ENCODE measurements around the gene FCAMR.

The FCAMR gene

DNA sequence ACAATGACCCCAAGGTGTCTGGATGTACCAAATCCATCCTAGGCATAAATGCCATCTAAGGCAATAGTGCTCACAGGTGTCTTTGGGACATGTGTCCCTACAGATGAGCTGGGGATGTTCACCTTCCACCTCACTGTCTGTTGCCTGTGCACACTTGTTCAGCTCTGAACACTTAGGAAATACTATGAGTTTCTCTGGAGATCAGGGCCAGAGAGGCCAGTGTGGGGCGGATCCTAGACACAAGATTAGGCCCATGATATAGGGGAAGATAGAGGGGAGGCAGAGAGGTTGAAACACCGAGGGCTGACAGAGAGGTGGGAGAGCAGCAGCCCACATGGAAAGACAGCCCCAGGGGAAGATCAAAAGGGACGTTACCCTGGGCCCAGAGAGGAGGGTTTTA is 36.7 kb upstream of the FCAMR start:
- Histone ChIP-seq H3K27ac (ENCODE audit: low read length, poor library complexity, severe bottlenecking) (peak overlapping the region; percentile 41), H3K9ac (ENCODE audit: low read length) (no peak overlapping the region), H3K79me1 (replicated peaks; ENCODE audit: low read length, poor library complexity, severe bottlenecking) (no peaks in the 10 kb centered on the region), H2AK5ac (ENCODE audit: low read length, severe bottlenecking) (peak overlapping the region; percentile 23), H4K91ac (ENCODE audit: low read length) (no peak overlapping the region), H3K4ac (ENCODE audit: low read depth in 1 of 2, low read length in 2 of 2) (no peak overlapping the region), H2BK5ac (ENCODE audit: low read depth, low read length, poor library complexity, severe bottlenecking) (peak overlapping the region; percentile 19), H3K4me2 (ENCODE audit: low read length, poor library complexity, severe bottlenecking) (no peak overlapping the region), H2BK120ac (ENCODE audit: low read depth, low read length) (no peak overlapping the region), H3K27me3 (ENCODE audit: control insufficient read depth in 1 of 2, insufficient read depth in 1 of 2, low read length in 2 of 2) (peaks cover 0 to 10% of the 10 kb centered on the region in 2 experiments), H3K18ac (ENCODE audit: low read depth in 1 of 2, low read length in 2 of 2) (no peak overlapping the region), H2BK15ac (ENCODE audit: low read depth, poor library complexity, severe bottlenecking) (no peak overlapping the region), H3K36me3 (ENCODE audit: control insufficient read depth in 1 of 2, insufficient read depth in 2 of 2, low read depth in 1 of 2, low read length in 2 of 2) (no peaks in the 10 kb centered on the region), H3K23ac (ENCODE audit: low read length in 2 of 2) (no peak overlapping the region), H3K9me3 (ENCODE audit: control insufficient read depth, low read length) (no peaks in the 10 kb centered on the region), H3K14ac (ENCODE audit: low read length in 2 of 2) (no peak overlapping the region), H2BK12ac (ENCODE audit: low read length in 2 of 2) (no peak overlapping the region), H3K4me3 (ENCODE audit: insufficient read depth in 1 of 2, low read depth in 1 of 2, low read length in 2 of 2) (no peak overlapping the region), H3K4me1 (ENCODE audit: control insufficient read depth, insufficient read depth, low read depth, low read length) (peaks cover 10% of the 10 kb centered on the region), H2AFZ (ENCODE audit: low read depth, low read length) (no peak overlapping the region), H4K8ac (ENCODE audit: low read length) (no peak overlapping the region)
- 85% methylated on average over 2 of the region's 3 CpGs for WGBS
- no peak for DNase-seq

DNA sequence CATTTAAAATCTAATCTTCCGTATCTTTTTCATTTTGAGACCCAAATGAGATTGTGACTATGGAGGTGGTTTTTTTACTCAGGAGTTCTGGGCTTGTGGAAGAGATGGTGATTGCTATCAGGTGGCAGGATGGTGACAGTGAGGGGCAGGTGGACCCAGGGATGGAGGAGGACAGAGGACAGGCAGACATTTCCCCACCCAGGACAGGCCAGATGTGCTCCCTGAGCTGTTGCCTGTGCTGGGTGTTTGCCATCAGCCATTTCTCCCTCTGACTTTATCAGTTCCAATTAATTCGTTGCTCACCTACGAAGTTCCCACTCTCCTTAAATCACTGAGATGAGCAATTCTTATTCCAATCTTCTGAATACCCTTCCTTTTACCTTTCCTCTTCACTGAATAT is 35.8 kb upstream of the FCAMR start:
- Histone ChIP-seq H3K4me1 (ENCODE audit: control insufficient read depth, insufficient read depth, low read depth, low read length) (peaks cover 10% of the 10 kb centered on the region), H2AFZ (ENCODE audit: low read depth, low read length) (no peak overlapping the region), H4K91ac (ENCODE audit: low read length) (no peak overlapping the region), H3K9ac (ENCODE audit: low read length) (no peak overlapping the region), H2BK15ac (ENCODE audit: low read depth, poor library complexity, severe bottlenecking) (no peak overlapping the region), H2BK120ac (ENCODE audit: low read depth, low read length) (no peak overlapping the region), H2BK5ac (ENCODE audit: low read depth, low read length, poor library complexity, severe bottlenecking) (no peak overlapping the region), H4K8ac (ENCODE audit: low read length) (no peak overlapping the region), H3K18ac (ENCODE audit: low read depth in 1 of 2, low read length in 2 of 2) (no peak overlapping the region), H2BK12ac (ENCODE audit: low read length in 2 of 2) (no peak overlapping the region), H3K23ac (ENCODE audit: low read length in 2 of 2) (no peak overlapping the region), H3K4ac (ENCODE audit: low read depth in 1 of 2, low read length in 2 of 2) (no peak overlapping the region), H3K9me3 (ENCODE audit: control insufficient read depth, low read length) (no peaks in the 10 kb centered on the region), H3K4me3 (ENCODE audit: insufficient read depth in 1 of 2, low read depth in 1 of 2, low read length in 2 of 2) (no peak overlapping the region), H3K14ac (ENCODE audit: low read length in 2 of 2) (no peak overlapping the region), H2AK5ac (ENCODE audit: low read length, severe bottlenecking) (no peak overlapping the region), H3K27ac (ENCODE audit: low read length, poor library complexity, severe bottlenecking) (no peak overlapping the region), H3K79me1 (replicated peaks; ENCODE audit: low read length, poor library complexity, severe bottlenecking) (no peaks in the 10 kb centered on the region), H3K4me2 (ENCODE audit: low read length, poor library complexity, severe bottlenecking) (no peak overlapping the region), H3K27me3 (ENCODE audit: control insufficient read depth in 1 of 2, insufficient read depth in 1 of 2, low read length in 2 of 2) (peaks cover 0 to 14% of the 10 kb centered on the region in 2 experiments), H3K36me3 (ENCODE audit: control insufficient read depth in 1 of 2, insufficient read depth in 2 of 2, low read depth in 1 of 2, low read length in 2 of 2) (no peaks in the 10 kb centered on the region)
- no peak for DNase-seq
- WGBS, result 100% methylated on average over 2 of the region's 3 CpGs

DNA sequence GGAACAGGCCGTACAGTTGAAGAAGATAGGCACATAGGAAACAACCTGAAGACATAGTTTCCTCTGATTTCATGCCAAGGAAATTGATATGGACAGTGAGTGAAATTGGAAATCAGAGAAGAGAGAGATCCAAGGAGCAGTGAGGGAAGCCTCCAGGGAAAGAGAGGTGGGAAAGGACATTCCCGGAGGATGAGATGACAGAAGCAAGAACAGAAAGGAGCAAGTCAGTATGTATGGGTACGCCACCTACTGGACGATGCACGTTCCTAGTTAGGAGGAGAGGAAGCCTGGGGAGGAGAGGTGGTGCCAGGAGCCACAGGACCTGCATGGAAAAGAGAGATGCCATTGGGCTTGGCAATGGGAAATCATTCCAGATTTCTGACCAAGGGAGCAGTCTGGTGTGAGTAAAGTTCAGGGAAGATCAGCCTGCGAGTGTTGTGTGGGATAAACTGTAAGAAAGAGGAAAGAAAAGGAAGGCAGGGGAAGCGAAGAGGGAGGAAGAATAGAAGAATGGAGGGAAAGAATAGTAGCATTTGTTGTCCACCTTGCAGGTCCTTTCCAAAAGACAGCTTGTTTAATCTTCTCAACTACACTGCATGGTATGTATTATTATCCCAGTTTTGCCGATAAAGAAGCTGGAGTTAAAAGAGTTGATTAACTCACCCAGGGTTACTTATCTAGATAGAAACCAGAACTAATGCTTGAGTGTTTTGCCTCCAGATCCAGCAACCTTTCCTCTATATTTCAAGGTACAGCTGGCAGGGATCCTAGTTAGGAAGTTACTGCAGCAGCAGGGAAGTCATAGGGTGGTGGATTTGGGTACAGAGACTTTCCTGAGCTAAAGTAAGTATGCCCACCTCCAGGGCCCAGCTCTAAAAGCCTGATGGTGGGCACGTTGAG is 34.9 kb upstream of the FCAMR start:
- H3K18ac ChIP-seq (ENCODE audit: low read depth in 1 of 2, low read length in 2 of 2), result no peak overlapping the region
- H3K27ac ChIP-seq (ENCODE audit: low read length, poor library complexity, severe bottlenecking), result no peak overlapping the region
- H3K23ac ChIP-seq (ENCODE audit: low read length in 2 of 2), result no peak overlapping the region
- H3K14ac ChIP-seq (ENCODE audit: low read length in 2 of 2), result no peak overlapping the region
- H2BK12ac ChIP-seq (ENCODE audit: low read length in 2 of 2), result no peak overlapping the region
- H3K4me3 ChIP-seq (ENCODE audit: insufficient read depth in 1 of 2, low read depth in 1 of 2, low read length in 2 of 2), result no peak overlapping the region
- H2BK5ac ChIP-seq (ENCODE audit: low read depth, low read length, poor library complexity, severe bottlenecking), result no peak overlapping the region
- no peaks in the 10 kb centered on the region for H3K36me3 ChIP-seq (ENCODE audit: control insufficient read depth in 1 of 2, insufficient read depth in 2 of 2, low read depth in 1 of 2, low read length in 2 of 2)
- H2BK15ac ChIP-seq (ENCODE audit: low read depth, poor library complexity, severe bottlenecking), result no peak overlapping the region
- no peak overlapping the region for H4K91ac ChIP-seq (ENCODE audit: low read length)
- H3K4me1 ChIP-seq (ENCODE audit: control insufficient read depth, insufficient read depth, low read depth, low read length), result peaks cover 10% of the 10 kb centered on the region
- no peak overlapping the region for H2AFZ ChIP-seq (ENCODE audit: low read depth, low read length)
- H3K4ac ChIP-seq (ENCODE audit: low read depth in 1 of 2, low read length in 2 of 2), result no peak overlapping the region
- no peak overlapping the region for H2BK120ac ChIP-seq (ENCODE audit: low read depth, low read length)
- DNase-seq, result peak; percentile 75
- no peaks in the 10 kb centered on the region for H3K9me3 ChIP-seq (ENCODE audit: control insufficient read depth, low read length)
- no peak overlapping the region for H3K9ac ChIP-seq (ENCODE audit: low read length)
- no peaks in the 10 kb centered on the region for H3K79me1 ChIP-seq (replicated peaks; ENCODE audit: low read length, poor library complexity, severe bottlenecking)
- no peak overlapping the region for H4K8ac ChIP-seq (ENCODE audit: low read length)
- H3K4me2 ChIP-seq (ENCODE audit: low read length, poor library complexity, severe bottlenecking), result no peak overlapping the region
- peaks cover 0 to 12% of the 10 kb centered on the region in 2 experiments for H3K27me3 ChIP-seq (ENCODE audit: control insufficient read depth in 1 of 2, insufficient read depth in 1 of 2, low read length in 2 of 2)
- H2AK5ac ChIP-seq (ENCODE audit: low read length, severe bottlenecking), result peak overlapping the region; percentile 58
- WGBS, result 27% methylated on average over 7 of the region's 9 CpGs

DNA sequence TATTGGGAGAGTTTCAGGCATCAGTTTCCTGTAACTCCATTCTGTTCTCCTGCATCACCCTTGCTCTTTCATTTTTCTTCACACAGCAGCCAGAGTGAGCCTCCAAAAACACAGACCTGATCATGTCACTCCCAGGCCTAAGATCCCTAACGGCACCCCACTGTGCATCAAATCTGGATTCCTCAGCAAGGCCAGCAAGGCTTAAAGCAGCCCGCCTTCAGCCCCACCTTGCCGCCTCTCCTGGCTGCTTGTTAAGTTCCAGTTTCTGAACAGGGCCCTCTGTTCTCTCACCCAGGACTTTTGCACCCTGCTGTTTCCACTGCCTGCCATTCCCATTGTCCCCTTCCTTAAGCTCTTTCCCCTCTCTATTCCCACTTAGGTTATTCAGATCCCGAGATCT is 33.0 kb upstream of the FCAMR start:
- Histone ChIP-seq H2BK120ac (ENCODE audit: low read depth, low read length) (no peak overlapping the region), H2BK12ac (ENCODE audit: low read length in 2 of 2) (no peak overlapping the region), H2AK5ac (ENCODE audit: low read length, severe bottlenecking) (no peak overlapping the region), H3K4me1 (ENCODE audit: control insufficient read depth, insufficient read depth, low read depth, low read length) (peaks cover 7% of the 10 kb centered on the region), H3K79me1 (replicated peaks; ENCODE audit: low read length, poor library complexity, severe bottlenecking) (no peaks in the 10 kb centered on the region), H3K9me3 (ENCODE audit: control insufficient read depth, low read length) (no peaks in the 10 kb centered on the region), H3K36me3 (ENCODE audit: control insufficient read depth in 1 of 2, insufficient read depth in 2 of 2, low read depth in 1 of 2, low read length in 2 of 2) (no peaks in the 10 kb centered on the region), H3K4me3 (ENCODE audit: insufficient read depth in 1 of 2, low read depth in 1 of 2, low read length in 2 of 2) (no peak overlapping the region), H3K4ac (ENCODE audit: low read depth in 1 of 2, low read length in 2 of 2) (no peak overlapping the region), H3K27ac (ENCODE audit: low read length, poor library complexity, severe bottlenecking) (no peak overlapping the region), H3K14ac (ENCODE audit: low read length in 2 of 2) (no peak overlapping the region), H2AFZ (ENCODE audit: low read depth, low read length) (no peak overlapping the region), H2BK5ac (ENCODE audit: low read depth, low read length, poor library complexity, severe bottlenecking) (no peak overlapping the region), H3K4me2 (ENCODE audit: low read length, poor library complexity, severe bottlenecking) (no peak overlapping the region), H3K27me3 (ENCODE audit: control insufficient read depth in 1 of 2, insufficient read depth in 1 of 2, low read length in 2 of 2) (peaks cover 0 to 8% of the 10 kb centered on the region in 2 experiments), H3K18ac (ENCODE audit: low read depth in 1 of 2, low read length in 2 of 2) (no peak overlapping the region), H4K91ac (ENCODE audit: low read length) (no peak overlapping the region), H2BK15ac (ENCODE audit: low read depth, poor library complexity, severe bottlenecking) (no peak overlapping the region), H3K23ac (ENCODE audit: low read length in 2 of 2) (no peak overlapping the region), H4K8ac (ENCODE audit: low read length) (no peak overlapping the region), H3K9ac (ENCODE audit: low read length) (no peak overlapping the region)
- DNase-seq, result no peak
- 86% methylated on average over 4 of the region's 4 CpGs for WGBS

Measured in mesenchymal stem cell (in vitro differentiated cells and primary cell).